Esophagus squamous epithelium (tissue), 5 donors: ENCODE measurements around the gene LARP6. TPM values are rescaled to one million over a fixed set of nuclear protein-coding genes. Genes with fewer than 3 reads are reported as not detected.
A peak's percentile ranks its signal among the peaks of the same experiment; 100 is the strongest.
"Not testable (repeated sequence)": the region's sequence is repeated elsewhere in the genome, so short reads cannot be mapped to it uniquely, and the experiment has no call there.

ENCODE experiments used
- DNase-seq: peaks from one replicate; lab custom pipeline; 2025; lab: John Stamatoyannopoulos, UW
- H3K27ac ChIP-seq, 4 donors: fragments of 200-600 bp; sonication (generic); one replicate each; pipeline ENCODE4 v1.5.1; 2016 to 2019; ENCODE audit warnings: mild to moderate bottlenecking in 1 of 4
- H3K27me3 ChIP-seq, 4 donors: fragments of 200-600 bp; sonication (generic); 1 replicate in 3 of 4; 2 replicates in 1 of 4; pipeline versions ENCODE4 v1.5.1 to v1.6.0; 2017 to 2021; ENCODE audit warnings: antibody characterized with exemption in 1 of 4
- H3K36me3 ChIP-seq, 3 donors: fragments of 200-600 bp; sonication (generic); one replicate each; pipeline ENCODE4 v1.5.1; 2016 to 2019
- H3K4me1 ChIP-seq, 3 donors: fragments of 200-600 bp; sonication (generic); one replicate each; pipeline ENCODE4 v1.5.1; 2017 to 2019
- H3K4me3 ChIP-seq, 4 donors: fragments of 200-600 bp; sonication (generic); 1 replicate in 3 of 4; 2 replicates in 1 of 4; pipeline ENCODE4 v1.5.1; 2016 to 2019; ENCODE audit warnings: mild to moderate bottlenecking in 2 of 4, moderate library complexity in 1 of 4
- H3K9me3 ChIP-seq, 3 donors: fragments of 200-600 bp; sonication (generic); one replicate each; pipeline ENCODE4 v1.5.1; 2016 to 2019
- POLR2A ChIP-seq, 4 donors: fragments of 450-650 bp; IDR thresholded peaks; one replicate each; pipeline ENCODE4 v1.6.1; 2017; ENCODE audit warnings: antibody characterized with exemption in 4 of 4, mild to moderate bottlenecking in 4 of 4, moderate library complexity in 3 of 4
- WGBS, 2 donors: methylation state at CpG; one replicate each; pipeline ENCODE4 v1.1.5; 2018; 5-methylcytosine and 5-hydroxymethylcytosine counted together
- intact Hi-C: fragments of 100-400 bp; cut with DNase I; formaldehyde crosslinking; loops from one replicate; pipeline ENCODE4 v1.15.0; 2022
- total RNA-seq, 4 donors: library from RNA; depleted of rRNA; stranded (reverse); fragments of >200 nt; gene quantifications; one replicate each; pipeline ENCODE4 v1.1.0, GENCODE V29; 2016
- TF ChIP-seq, protein P1 (sequence below), 6 experiments: fragments of 450-650 bp in 4 of 6; fragments of 200-600 bp in 2 of 6; sonication (generic) in 2 of 6; IDR thresholded peaks; one replicate each; pipeline ENCODE4 v1.5.1; 2016 to 2019; ENCODE audit warnings: antibody characterized with exemption in 6 of 6, mild to moderate bottlenecking in 4 of 6, moderate library complexity in 4 of 6
- donor health status: DM: yes; HTN: yes; CAD: no.

LARP6 gene
- total RNA-seq, 4 donors from 2014 or later = 0.30 to 18.7 (median 2.8) TPM

DNA sequence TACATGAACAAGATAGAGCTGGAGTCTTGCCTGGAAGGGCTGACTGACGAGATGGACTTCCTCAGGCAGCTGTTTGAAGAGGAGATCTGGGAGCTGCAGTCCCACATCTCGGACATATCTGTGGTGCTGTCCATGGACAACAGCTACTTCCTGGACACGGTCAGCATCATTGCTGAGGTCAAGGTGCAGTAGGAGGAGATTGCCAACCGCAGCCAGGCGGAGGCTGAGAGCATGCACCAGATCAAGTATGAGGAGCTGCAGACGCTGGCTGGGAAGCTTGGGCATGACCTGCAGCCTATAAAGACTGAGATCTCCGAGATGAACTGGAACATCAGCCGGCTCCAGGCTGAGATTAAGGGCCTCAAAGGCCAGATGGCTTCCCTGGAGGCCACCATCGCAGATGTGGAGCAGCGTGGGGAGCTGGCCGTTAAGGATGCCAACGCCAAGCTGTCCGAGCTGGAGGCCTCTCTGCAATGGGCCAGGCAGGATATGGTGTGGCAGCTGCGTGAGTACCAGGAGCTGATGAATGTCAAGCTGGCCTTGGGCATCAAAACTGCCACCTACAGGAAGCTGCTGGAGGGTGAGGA lies 5.5 kb upstream of the LARP6 start:
- DNase-seq = no peak
- intact Hi-C loops = no loop called here
- no peak for TF ChIP-seq POLR2A (IDR thresholded peaks at IDR 0.05)
- TF ChIP-seq, protein P1, sequence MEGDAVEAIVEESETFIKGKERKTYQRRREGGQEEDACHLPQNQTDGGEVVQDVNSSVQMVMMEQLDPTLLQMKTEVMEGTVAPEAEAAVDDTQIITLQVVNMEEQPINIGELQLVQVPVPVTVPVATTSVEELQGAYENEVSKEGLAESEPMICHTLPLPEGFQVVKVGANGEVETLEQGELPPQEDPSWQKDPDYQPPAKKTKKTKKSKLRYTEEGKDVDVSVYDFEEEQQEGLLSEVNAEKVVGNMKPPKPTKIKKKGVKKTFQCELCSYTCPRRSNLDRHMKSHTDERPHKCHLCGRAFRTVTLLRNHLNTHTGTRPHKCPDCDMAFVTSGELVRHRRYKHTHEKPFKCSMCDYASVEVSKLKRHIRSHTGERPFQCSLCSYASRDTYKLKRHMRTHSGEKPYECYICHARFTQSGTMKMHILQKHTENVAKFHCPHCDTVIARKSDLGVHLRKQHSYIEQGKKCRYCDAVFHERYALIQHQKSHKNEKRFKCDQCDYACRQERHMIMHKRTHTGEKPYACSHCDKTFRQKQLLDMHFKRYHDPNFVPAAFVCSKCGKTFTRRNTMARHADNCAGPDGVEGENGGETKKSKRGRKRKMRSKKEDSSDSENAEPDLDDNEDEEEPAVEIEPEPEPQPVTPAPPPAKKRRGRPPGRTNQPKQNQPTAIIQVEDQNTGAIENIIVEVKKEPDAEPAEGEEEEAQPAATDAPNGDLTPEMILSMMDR (IDR thresholded peaks at IDR 0.05) = no peak
- Histone ChIP-seq H3K4me3 (no peak overlapping the region), H3K4me1 (peaks cover 0 to 26% (median 14%) of the 10 kb centered on the region in 3 donors), H3K9me3 (no peaks in the 10 kb centered on the region), H3K27ac (no peak overlapping the region), H3K36me3 (no peaks in the 10 kb centered on the region), H3K27me3 (peaks cover 0 to 14% (median 1%) of the 10 kb centered on the region in 4 donors)
- WGBS, 2 donors = 79 to 82% methylated on average over 9 to 11 of the region's 14 CpGs

DNA sequence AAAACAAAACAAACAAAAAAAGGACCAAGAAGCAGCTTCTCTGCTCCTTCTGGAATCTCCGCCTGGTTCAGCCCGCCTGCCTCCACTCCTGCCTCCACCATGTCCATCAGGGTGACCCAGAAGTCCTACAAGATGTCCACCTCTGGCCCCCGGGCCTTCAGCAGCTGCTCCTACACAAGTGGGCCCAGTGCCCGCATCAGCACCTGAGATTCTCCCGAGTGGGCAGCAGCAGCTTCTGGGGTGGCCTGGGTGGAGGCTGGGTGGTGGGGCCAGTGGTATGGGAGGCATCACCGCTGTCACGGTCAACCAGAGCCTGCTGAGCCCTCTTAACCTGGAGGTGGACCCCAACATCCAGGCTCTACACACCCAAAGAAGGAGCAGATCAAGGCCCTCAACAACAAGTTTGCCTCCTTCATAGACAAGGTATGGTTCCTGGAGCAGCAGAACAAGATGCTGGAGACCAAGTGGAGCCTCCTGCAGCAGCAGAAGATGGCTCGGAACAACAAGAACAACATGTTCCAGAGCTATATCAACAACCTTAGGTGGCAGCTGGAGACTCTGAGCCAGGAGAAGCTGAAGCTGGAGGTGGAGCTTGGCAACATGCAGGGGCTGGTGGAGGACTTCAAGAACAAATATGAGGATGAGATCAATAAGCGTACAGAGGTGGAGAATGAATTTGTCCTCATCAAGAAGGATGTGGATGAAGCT lies 4.8 kb upstream of the LARP6 start:
- H3K4me3 ChIP-seq, intact Hi-C loops, H3K9me3 ChIP-seq, DNase-seq, H3K36me3 ChIP-seq: not testable (repeated sequence)
- Histone ChIP-seq H3K4me1 (peaks cover 0 to 30% (median 14%) of the 10 kb centered on the region in 3 donors), H3K27me3 (peaks cover 0 to 21% (median 1%) of the 10 kb centered on the region in 4 donors), H3K27ac (peak overlapping the region in 3 of 4 donors; percentile 21 to 92 (median 26))
- 82 to 88% methylated on average over 4 to 6 of the region's 9 CpGs for WGBS, 2 donors

DNA sequence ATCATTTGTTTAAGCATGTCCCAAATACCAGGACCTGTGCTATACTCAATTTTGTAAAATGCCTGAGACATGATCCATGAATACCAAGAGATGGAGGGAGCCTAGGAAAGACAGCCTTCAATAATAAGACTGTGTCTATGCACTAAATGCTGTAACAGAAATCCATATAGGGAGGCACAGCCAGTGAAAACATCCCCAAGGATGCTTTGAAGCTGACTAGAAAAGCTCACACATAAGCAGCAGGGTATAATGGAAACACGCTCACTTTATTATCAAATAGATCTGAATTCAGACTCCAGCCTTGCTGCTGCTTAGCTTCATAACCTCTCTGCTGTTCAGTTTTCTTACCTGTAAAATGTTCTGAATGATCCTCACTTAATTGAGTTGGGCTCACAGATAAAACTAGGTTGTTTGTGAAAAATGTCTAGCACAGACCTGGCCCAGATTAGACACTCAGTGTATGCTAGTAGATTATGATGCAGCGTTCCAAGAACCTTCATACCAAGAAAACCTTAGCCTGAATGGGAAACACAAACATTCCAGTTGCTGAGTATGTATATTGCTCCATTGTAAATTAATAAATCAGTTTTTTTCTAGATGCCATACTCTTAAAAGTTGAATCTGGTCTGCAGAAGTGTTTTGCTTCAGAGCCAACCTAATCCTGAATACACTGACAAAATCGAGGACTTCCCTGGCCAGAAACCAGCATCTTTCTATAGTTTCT lies 3.8 kb upstream of the LARP6 start:
- Histone ChIP-seq H3K27ac (peak overlapping the region in 3 of 4 donors; percentile 71 to 92 (median 84)), H3K9me3 (no peaks in the 10 kb centered on the region), H3K27me3 (peaks cover 0 to 31% (median 1%) of the 10 kb centered on the region in 4 donors), H3K36me3 (no peaks in the 10 kb centered on the region), H3K4me1 (peaks cover 0 to 41% (median 15%) of the 10 kb centered on the region in 3 donors), H3K4me3 (no peak overlapping the region)
- WGBS, 2 donors = 66 to 76% methylated on average over 3 of the region's 3 CpGs
- no peak for DNase-seq
- TF ChIP-seq, protein P1 (IDR thresholded peaks at IDR 0.05) = no peak
- TF ChIP-seq POLR2A (IDR thresholded peaks at IDR 0.05) = no peak
- intact Hi-C loops = no loop called here

DNA sequence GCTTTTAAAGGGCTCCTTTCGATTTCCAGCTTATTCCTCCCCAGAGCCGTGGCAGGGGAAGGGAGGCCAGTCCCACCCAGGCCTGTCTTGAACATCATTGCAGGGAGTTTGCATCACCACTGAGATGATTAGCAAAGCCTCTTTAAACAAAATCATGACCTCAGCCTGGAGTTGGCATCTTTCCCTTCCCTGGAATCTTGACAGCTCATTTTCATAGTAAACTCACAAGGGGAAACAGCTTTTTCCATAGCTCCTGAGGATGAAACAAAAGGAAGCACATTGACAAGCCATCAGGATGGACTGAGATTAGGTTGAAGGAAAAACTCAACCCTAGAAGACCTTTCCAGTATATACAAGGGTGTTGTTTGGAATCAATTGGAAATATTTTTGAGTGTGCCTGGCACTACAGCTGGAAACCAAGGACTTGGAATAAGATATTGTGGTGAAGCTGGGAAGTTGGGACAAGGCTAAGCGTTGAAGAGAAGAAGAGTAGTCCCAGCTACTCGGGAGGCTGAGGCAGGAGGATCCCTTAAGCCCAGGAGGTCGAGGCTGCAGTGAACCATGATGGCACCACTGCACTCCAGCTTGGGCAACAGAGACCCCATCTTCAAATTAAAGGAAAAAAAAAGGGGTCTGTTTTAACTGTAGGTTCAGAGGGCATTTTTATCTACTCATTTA lies 3.1 kb upstream of the LARP6 start:
- DNase-seq = no peak
- H3K27me3 ChIP-seq = peaks cover 0 to 36% (median 1%) of the 10 kb centered on the region in 4 donors
- no peaks in the 10 kb centered on the region for H3K9me3 ChIP-seq
- no peaks in the 10 kb centered on the region for H3K36me3 ChIP-seq
- peak overlapping the region in 1 of 4 donors; percentile 15 for H3K4me3 ChIP-seq
- 40 to 59% methylated on average over 5 of the region's 5 CpGs for WGBS, 2 donors
- H3K4me1 ChIP-seq = peaks cover 0 to 48% (median 22%) of the 10 kb centered on the region in 3 donors
- intact Hi-C loops = no loop called here
- no peak for TF ChIP-seq POLR2A (IDR thresholded peaks at IDR 0.05)
- TF ChIP-seq, protein P1 (IDR thresholded peaks at IDR 0.05) = no peak
- H3K27ac ChIP-seq = peak overlapping the region in 3 of 4 donors; percentile 71 to 92 (median 84)

DNA sequence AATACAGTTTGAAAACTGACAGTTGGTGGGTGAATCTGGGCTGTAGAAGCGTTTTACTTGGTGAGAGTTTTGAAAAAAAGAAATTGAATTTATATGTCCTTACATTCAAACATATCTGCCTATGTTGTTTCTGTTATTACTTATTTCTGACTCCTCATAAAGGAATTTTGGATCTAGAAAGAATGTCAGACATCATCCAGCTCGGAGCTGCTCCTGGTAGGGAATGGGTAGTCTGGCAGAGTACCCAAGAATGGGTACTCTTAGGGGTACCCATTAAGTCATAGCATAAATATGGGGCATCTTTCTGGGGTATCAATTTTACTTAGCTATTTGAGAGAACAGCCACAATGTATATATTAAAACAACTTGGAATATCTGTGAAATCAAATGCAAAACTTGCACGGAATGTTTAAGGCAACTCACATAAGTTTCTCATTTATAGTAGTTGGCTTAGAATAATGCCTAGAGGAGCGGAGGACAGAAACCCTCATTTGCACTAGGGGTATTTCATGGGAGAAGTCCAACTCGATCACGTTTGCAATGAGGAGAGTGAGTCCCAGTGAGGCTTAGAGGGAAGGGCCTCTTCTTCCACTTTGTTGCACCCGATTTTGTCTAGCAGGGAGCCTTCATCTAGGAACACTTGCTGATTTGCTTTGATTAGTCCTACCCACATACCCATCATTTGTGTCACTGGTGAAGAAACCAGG lies 2.4 kb upstream of the LARP6 start:
- H3K27ac ChIP-seq = peak overlapping the region; percentile 40 to 92 (median 78)
- DNase-seq = no peak
- WGBS, 2 donors = 52 to 71% methylated on average over 7 of the region's 7 CpGs
- TF ChIP-seq POLR2A (IDR thresholded peaks at IDR 0.05) = no peak
- TF ChIP-seq, protein P1 (IDR thresholded peaks at IDR 0.05) = no peak
- peaks cover 0 to 42% (median 1%) of the 10 kb centered on the region in 4 donors for H3K27me3 ChIP-seq
- H3K4me1 ChIP-seq = peaks cover 0 to 53% (median 23%) of the 10 kb centered on the region in 3 donors
- H3K9me3 ChIP-seq = no peaks in the 10 kb centered on the region
- intact Hi-C loops = no loop called here
- H3K4me3 ChIP-seq = peak overlapping the region in 1 of 4 donors; percentile 15
- no peaks in the 10 kb centered on the region for H3K36me3 ChIP-seq
